H9 (cell line): ENCODE data around the gene TMEM50B. TPM values are rescaled to one million over a fixed set of nuclear protein-coding genes. Genes with fewer than 3 reads are reported as not detected.

Experiments
- DNase-seq: peaks from one replicate; pipeline ENCODE4 v3.0.0-alpha.2; 2017
- H2AFZ ChIP-seq: one replicate; pipeline ENCODE4 v1.6.1; 2013; ENCODE audit warnings: mild to moderate bottlenecking, low read length, control low read depth, moderate library complexity
- H2AK5ac ChIP-seq: 2 replicates; pipeline ENCODE4 v1.6.1; 2013; ENCODE audit warnings: low read length, control low read depth, mixed read lengths; ENCODE audit not compliant: insufficient read length
- H2BK120ac ChIP-seq: one replicate; pipeline ENCODE4 v1.6.1; 2013; ENCODE audit warnings: low read depth, mild to moderate bottlenecking, low read length, control low read depth, inconsistent platforms; ENCODE audit not compliant: poor library complexity, severe bottlenecking
- H2BK12ac ChIP-seq: 2 replicates; pipeline ENCODE4 v1.6.1; 2013; ENCODE audit warnings: low read length, control low read depth, mixed read lengths, low read depth; ENCODE audit not compliant: insufficient read length
- H2BK15ac ChIP-seq: 2 replicates; pipeline ENCODE4 v1.6.1; 2013; ENCODE audit warnings: low read depth, low read length, control low read depth
- H2BK20ac ChIP-seq: one replicate; pipeline ENCODE4 v1.6.1; 2013; ENCODE audit warnings: low read depth, mild to moderate bottlenecking, low read length, control low read depth, inconsistent platforms; ENCODE audit not compliant: poor library complexity, severe bottlenecking
- H2BK5ac ChIP-seq: 2 replicates; pipeline ENCODE4 v1.6.1; 2013; ENCODE audit warnings: low read length, control low read depth, mixed read lengths; ENCODE audit not compliant: insufficient read length
- H3K14ac ChIP-seq: 2 replicates; pipeline ENCODE4 v1.6.1; 2013; ENCODE audit warnings: low read length, control low read depth; ENCODE audit not compliant: insufficient read depth
- H3K18ac ChIP-seq: 2 replicates; pipeline ENCODE4 v1.6.1; 2013; ENCODE audit warnings: low read depth, mild to moderate bottlenecking, mixed read lengths, low read length, control low read depth; ENCODE audit not compliant: insufficient read length
- H3K23ac ChIP-seq: 2 replicates; pipeline ENCODE4 v1.6.1; 2013; ENCODE audit warnings: low read length, control low read depth, mixed read lengths, low read depth; ENCODE audit not compliant: insufficient read length
- H3K23me2 ChIP-seq: 2 replicates; pipeline ENCODE4 v1.6.1; 2013; ENCODE audit warnings: low read depth, mild to moderate bottlenecking, mixed read lengths, low read length, control low read depth; ENCODE audit not compliant: insufficient read length, poor library complexity, severe bottlenecking
- H3K27ac ChIP-seq: 2 replicates; pipeline ENCODE4 v1.5.1; 2013; ENCODE audit warnings: low read length, control low read depth, mixed read lengths, low read depth; ENCODE audit not compliant: insufficient read length
- H3K27me3 ChIP-seq: 2 replicates; pipeline ENCODE4 v1.6.1; 2013; ENCODE audit warnings: low read length, control low read depth, inconsistent platforms; ENCODE audit not compliant: insufficient read depth
- H3K4ac ChIP-seq: 2 replicates; pipeline ENCODE4 v1.6.1; 2013; ENCODE audit warnings: low read depth, mild to moderate bottlenecking, control low read depth, inconsistent platforms, low read length, moderate library complexity
- H3K4me1 ChIP-seq: 2 replicates; pipeline ENCODE4 v1.6.1; 2013; ENCODE audit warnings: low read length, control low read depth, inconsistent platforms; ENCODE audit not compliant: insufficient read depth
- H3K4me2 ChIP-seq: 2 replicates; pipeline ENCODE4 v1.6.1; 2013; ENCODE audit warnings: low read length, control low read depth, mixed read lengths; ENCODE audit not compliant: insufficient read length, insufficient read depth
- H3K56ac ChIP-seq: 2 replicates; pipeline ENCODE4 v1.6.1; 2013; ENCODE audit warnings: low read depth, mild to moderate bottlenecking, mixed read lengths, low read length, control low read depth; ENCODE audit not compliant: insufficient read length
- H3K79me1 ChIP-seq: 2 replicates; pipeline ENCODE4 v1.6.1; 2013; ENCODE audit warnings: low read depth, mild to moderate bottlenecking, moderate library complexity, low read length, control low read depth, inconsistent platforms; ENCODE audit not compliant: insufficient read depth, poor library complexity, severe bottlenecking
- H3K79me2 ChIP-seq: 2 replicates; pipeline ENCODE4 v1.6.1; 2013; ENCODE audit warnings: low read length, control low read depth, inconsistent platforms; ENCODE audit not compliant: insufficient read depth
- H3K9ac ChIP-seq: 2 replicates; pipeline ENCODE4 v1.6.1; 2013; ENCODE audit warnings: low read length, control low read depth, mixed read lengths; ENCODE audit not compliant: insufficient read length; ENCODE audit errors: extremely low read depth
- H3K9me3 ChIP-seq: one replicate; pipeline ENCODE4 v1.6.1; 2013; ENCODE audit warnings: low read depth, low read length, inconsistent platforms; ENCODE audit not compliant: control insufficient read depth
- H3T11ph ChIP-seq: one replicate; pipeline ENCODE4 v1.6.1; 2013; ENCODE audit warnings: mild to moderate bottlenecking, low read length, control low read depth, inconsistent platforms
- H4K20me1 ChIP-seq: one replicate; pipeline ENCODE4 v1.6.1; 2013; ENCODE audit not compliant: control insufficient read depth, insufficient read length, insufficient read depth
- H4K5ac ChIP-seq: 2 replicates; pipeline ENCODE4 v1.6.1; 2013; ENCODE audit warnings: low read depth, mild to moderate bottlenecking, mixed read lengths, low read length, control low read depth; ENCODE audit not compliant: insufficient read length
- H4K8ac ChIP-seq: replicated peaks from 2 replicates; pipeline ENCODE4 v1.6.1; 2013; ENCODE audit warnings: low read length, control low read depth, mixed read lengths, low read depth; ENCODE audit not compliant: insufficient read length
- H4K91ac ChIP-seq: 2 replicates; pipeline ENCODE4 v1.6.1; 2013; ENCODE audit warnings: low read depth, mild to moderate bottlenecking, moderate library complexity, mixed read lengths, low read length, control low read depth; ENCODE audit not compliant: insufficient read length
- H3K27ac Mint-ChIP-seq, 3 experiments: 2 replicates in 2 of 3; 3 replicates in 1 of 3; pipeline ENCODE4 v1.8.0; 2020 to 2021; ENCODE audit warnings: mixed read lengths in 3 of 3, mild to moderate bottlenecking in 1 of 3, moderate library complexity in 1 of 3
- H3K27me3 Mint-ChIP-seq: 2 replicates; pipeline ENCODE4 v1.8.0; 2021; ENCODE audit warnings: low read depth, mild to moderate bottlenecking, moderate library complexity, mixed read lengths
- H3K36me3 Mint-ChIP-seq, 3 experiments: 2 replicates in 2 of 3; 3 replicates in 1 of 3; pipeline ENCODE4 v1.8.0; 2020 to 2021; ENCODE audit warnings: low read depth in 3 of 3, mixed read lengths in 3 of 3; ENCODE audit not compliant: insufficient read depth in 1 of 3
- H3K4me1 Mint-ChIP-seq, 2 experiments: 2 replicates each; pipeline ENCODE4 v1.8.0; 2020; ENCODE audit warnings: mixed read lengths in 2 of 2
- H3K4me3 Mint-ChIP-seq, 2 experiments: 2 replicates in 1 of 2; 3 replicates in 1 of 2; pipeline ENCODE4 v1.8.0; 2020 to 2021; ENCODE audit warnings: mild to moderate bottlenecking in 2 of 2, mixed read lengths in 2 of 2, moderate library complexity in 1 of 2
- H3K9me3 Mint-ChIP-seq, 2 experiments: 2 replicates in 1 of 2; 3 replicates in 1 of 2; pipeline ENCODE4 v1.8.0; 2020; ENCODE audit warnings: mild to moderate bottlenecking in 2 of 2, mixed read lengths in 2 of 2, moderate library complexity in 1 of 2
- CTCF ChIP-seq: fragments of 200-600 bp; sonication (generic); conservative IDR thresholded peaks from 3 replicates; pipeline ENCODE4 v1.8.0; 2021; ENCODE audit warnings: antibody characterized with exemption, mild to moderate bottlenecking
- WGBS: extraction: QIAGEN DNeasy Blood & Tissue Kit; methylation state at CpG from one replicate; pipeline ENCODE4 v1.1.7; 2013; ENCODE audit warnings: missing lambda C conversion rate, low lambda C conversion rate, mixed read lengths; ENCODE audit not compliant: insufficient read length; ENCODE audit errors: extremely low coverage; 5-methylcytosine and 5-hydroxymethylcytosine counted together
- total RNA-seq: library from RNA; stranded (reverse); gene quantifications from 2 replicates; pipeline ENCODE4 v1.2.1, GENCODE V29; 2021

TMEM50B gene
- total RNA-seq, 1 experiment from 2014 or later, result 17.6 TPM

GRCh38 chr21:33522297-33522952 lies 42.7 kb upstream of the TMEM50B start:
- no peak overlapping the region for H3K14ac ChIP-seq
- no peak overlapping the region for H3K23ac ChIP-seq
- H2AFZ ChIP-seq, result no peak overlapping the region
- H3K4me2 ChIP-seq, result no peak overlapping the region
- H3K18ac ChIP-seq, result no peak overlapping the region
- H2BK5ac ChIP-seq, result no peak overlapping the region
- no peak for TF ChIP-seq CTCF
- no peaks in the 10 kb centered on the region for H3K4me1 ChIP-seq
- WGBS, result no CpG with 5 or more reads among the region's 5 CpGs
- no peaks in the 10 kb centered on the region for H3K23me2 ChIP-seq
- no peaks in the 10 kb centered on the region for H3K4me1 Mint-ChIP-seq
- no peaks in the 10 kb centered on the region for H3K27me3 Mint-ChIP-seq
- H3K4me3 Mint-ChIP-seq, result no peak overlapping the region
- H3K79me2 ChIP-seq, result no peaks in the 10 kb centered on the region
- H4K5ac ChIP-seq, result no peak overlapping the region
- no peaks in the 10 kb centered on the region for H3K79me1 ChIP-seq
- no peak overlapping the region for H3K9ac ChIP-seq
- H3T11ph ChIP-seq, result no peak overlapping the region
- H2AK5ac ChIP-seq, result no peak overlapping the region
- H3K36me3 Mint-ChIP-seq, result peaks cover 29 to 74% (median 60%) of the 10 kb centered on the region in 3 experiments; a peak in 6 of 7 replicates
- no peak overlapping the region for H2BK12ac ChIP-seq
- H2BK20ac ChIP-seq, result no peak overlapping the region
- H3K27ac ChIP-seq, result no peak overlapping the region
- H3K9me3 Mint-ChIP-seq, result no peaks in the 10 kb centered on the region
- H4K20me1 ChIP-seq, result no peaks in the 10 kb centered on the region
- H3K27me3 ChIP-seq, result no peaks in the 10 kb centered on the region
- no peak overlapping the region for H3K56ac ChIP-seq
- no peak for DNase-seq
- H4K8ac ChIP-seq, result no peak overlapping the region
- H3K4ac ChIP-seq, result no peak overlapping the region
- H2BK120ac ChIP-seq, result no peak overlapping the region
- H3K9me3 ChIP-seq, result no peaks in the 10 kb centered on the region
- H2BK15ac ChIP-seq, result no peak overlapping the region
- peak overlapping the region in 1 of 3 experiments; percentile 91; a peak in 2 of 7 replicates for H3K27ac Mint-ChIP-seq
- no peak overlapping the region for H4K91ac ChIP-seq
